Pons (tissue), 1 donor: ENCODE results near the gene CHMP4B.

Experiments
- DNase-seq: peaks from one replicate; pipeline ENCODE4 v3.0.0-alpha.2; 2016; ENCODE audit warnings: low spot score

Gene CHMP4B

GRCh38 chr20:33821270-33821836 is 10.2 kb downstream of the CHMP4B start:
- no peak for DNase-seq

- no peak for DNase-seq
Measured at GRCh38 chr20:33822423-33822822, 11.3 kb downstream of the CHMP4B start.

GRCh38 chr20:33822991-33823390 is 11.8 kb downstream of the CHMP4B start:
- no peak for DNase-seq

- no peak for DNase-seq
Measured at GRCh38 chr20:33824852-33825251, 13.7 kb downstream of the CHMP4B start.

GRCh38 chr20:33825340-33826269 is 14.5 kb downstream of the CHMP4B start:
- no peak for DNase-seq

- DNase-seq: no peak
Measured at GRCh38 chr20:33826270-33826897, 15.2 kb downstream of the CHMP4B start.

GRCh38 chr20:33827109-33827508 is 16.0 kb downstream of the CHMP4B start:
- DNase-seq: no peak

- no peak for DNase-seq
Measured at GRCh38 chr20:33827634-33828325, 16.6 kb downstream of the CHMP4B start.

GRCh38 chr20:33828326-33828844 is 17.2 kb downstream of the CHMP4B start:
- DNase-seq: no peak

GRCh38 chr20:33828967-33829560 is 17.9 kb downstream of the CHMP4B start:
- DNase-seq: peak; percentile 20

GRCh38 chr20:33829636-33830035 is 18.5 kb downstream of the CHMP4B start:
- no peak for DNase-seq

- no peak for DNase-seq
Measured at GRCh38 chr20:33830371-33830770, 19.2 kb downstream of the CHMP4B start.

- peak; percentile 18 for DNase-seq
Measured at GRCh38 chr20:33832103-33832804, 21.1 kb downstream of the CHMP4B start.

- no peak for DNase-seq
Measured at GRCh38 chr20:33833333-33833732, 22.2 kb downstream of the CHMP4B start.

GRCh38 chr20:33835615-33836172 is 24.5 kb downstream of the CHMP4B start:
- no peak for DNase-seq

GRCh38 chr20:33836277-33836676 is 25.1 kb downstream of the CHMP4B start:
- no peak for DNase-seq

- no peak for DNase-seq
Measured at GRCh38 chr20:33837096-33837830, 26.1 kb downstream of the CHMP4B start.

- DNase-seq: no peak
Measured at GRCh38 chr20:33838035-33838864, 27.1 kb downstream of the CHMP4B start.

GRCh38 chr20:33839591-33839990 is 28.4 kb downstream of the CHMP4B start:
- no peak for DNase-seq
